ENCODE measurements around the gene DENND4A.
A peak's percentile ranks its signal among the peaks of the same experiment; 100 is the strongest.
"Not testable (repeated sequence)": the region's sequence is repeated elsewhere in the genome, so short reads cannot be mapped to it uniquely, and the experiment has no call there.

Gene DENND4A

DNA sequence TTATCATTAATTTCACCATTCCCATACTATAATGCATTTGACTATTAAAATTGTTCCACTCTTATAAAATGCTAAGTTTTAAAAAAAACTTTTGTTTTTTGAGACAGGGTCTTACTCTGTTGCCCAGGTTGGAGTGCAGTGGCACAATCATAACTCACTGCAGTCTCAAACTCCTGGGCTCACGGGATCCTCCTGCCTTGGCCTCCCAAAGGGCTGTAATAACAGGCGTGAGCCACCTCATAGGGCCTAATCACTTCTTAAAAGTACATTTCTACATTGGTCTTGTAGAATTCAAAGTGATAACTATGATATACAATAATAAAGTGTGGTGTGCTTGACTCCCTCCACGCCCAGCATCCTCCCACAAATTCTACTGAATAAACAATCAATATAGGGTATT is 3.0 kb downstream of the DENND4A start:
- DNase-seq (ENCODE audit: low read depth) = no peak

DNA sequence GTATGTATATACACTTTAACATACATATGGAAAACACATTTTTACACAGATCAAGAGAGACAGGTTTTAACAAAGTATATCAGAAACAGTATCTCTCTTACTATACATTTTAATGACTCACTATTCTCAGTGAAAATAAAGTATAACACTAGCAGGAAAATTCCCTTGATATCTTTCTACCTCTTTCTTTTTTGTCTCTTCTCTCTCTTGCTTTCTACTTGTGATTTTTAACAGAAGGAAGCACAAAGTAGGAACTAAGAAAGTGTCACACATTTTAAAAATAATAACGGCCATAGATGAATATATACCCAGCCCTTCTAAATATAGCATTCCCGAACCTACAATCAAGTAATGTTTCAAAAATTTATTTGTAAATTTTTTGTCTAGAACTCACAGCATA is 4.8 kb downstream of the DENND4A start:
- peak; percentile 6 for DNase-seq (ENCODE audit: low read depth)

DNA sequence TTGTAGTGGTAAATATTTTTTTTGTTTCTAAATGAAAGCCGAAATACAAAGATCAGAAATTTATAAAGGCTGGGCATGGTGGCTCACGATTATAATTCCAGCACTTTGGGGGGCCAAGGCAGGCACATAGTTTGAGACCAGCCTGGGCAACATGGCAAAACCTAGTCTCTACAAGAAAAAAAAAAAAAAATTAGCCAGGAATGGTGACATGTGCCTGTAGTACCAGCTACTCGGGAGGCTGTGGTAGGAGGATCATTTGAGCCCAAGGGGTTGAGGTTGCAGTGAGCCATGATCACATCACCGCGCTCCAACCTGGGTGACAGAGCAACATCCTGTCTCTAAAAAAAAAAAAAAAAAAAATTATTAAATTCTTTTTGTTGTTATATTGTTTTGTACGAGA is 6.9 kb downstream of the DENND4A start:
- peak; percentile 40 for DNase-seq (ENCODE audit: low read depth)

DNA sequence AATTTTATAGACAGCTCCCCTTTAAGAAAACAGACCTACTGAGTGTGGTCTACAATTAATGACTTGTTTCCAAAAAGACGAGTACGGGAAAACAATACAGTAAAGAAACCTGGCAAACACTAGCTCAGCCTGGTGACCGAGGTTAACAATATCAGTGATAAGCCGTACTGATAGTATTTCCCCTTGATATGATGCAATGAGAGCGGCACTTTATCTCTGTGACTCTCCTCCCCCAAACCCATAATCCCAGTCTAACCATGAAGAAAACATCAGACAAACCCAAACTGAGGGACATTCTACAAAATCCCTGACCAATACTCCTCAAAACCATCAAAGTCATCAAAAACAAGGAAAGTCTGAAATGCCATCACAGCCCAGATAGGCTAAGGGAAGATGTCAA is 8.2 kb downstream of the DENND4A start:
- no peak for DNase-seq (ENCODE audit: low read depth)

DNA sequence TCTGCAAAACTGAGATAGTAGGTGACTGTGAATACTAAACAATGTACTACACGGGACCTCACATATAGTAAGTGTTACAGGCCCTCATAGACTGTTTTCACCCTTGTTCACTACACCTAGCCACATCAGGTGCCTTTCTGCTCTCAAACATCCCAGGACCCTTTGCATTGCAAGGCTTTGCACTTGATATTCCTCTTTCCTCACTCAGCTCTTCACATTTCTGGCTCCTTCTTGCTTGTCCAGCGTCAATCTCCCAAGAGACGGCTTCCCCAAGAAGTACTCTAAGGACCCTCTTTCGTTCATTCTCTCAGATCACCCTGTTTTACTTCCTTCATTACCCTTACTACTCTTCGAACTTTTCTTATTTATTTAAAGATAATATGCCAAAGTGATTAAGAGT is 10.0 kb downstream of the DENND4A start:
- no peak for DNase-seq (ENCODE audit: low read depth)

DNA sequence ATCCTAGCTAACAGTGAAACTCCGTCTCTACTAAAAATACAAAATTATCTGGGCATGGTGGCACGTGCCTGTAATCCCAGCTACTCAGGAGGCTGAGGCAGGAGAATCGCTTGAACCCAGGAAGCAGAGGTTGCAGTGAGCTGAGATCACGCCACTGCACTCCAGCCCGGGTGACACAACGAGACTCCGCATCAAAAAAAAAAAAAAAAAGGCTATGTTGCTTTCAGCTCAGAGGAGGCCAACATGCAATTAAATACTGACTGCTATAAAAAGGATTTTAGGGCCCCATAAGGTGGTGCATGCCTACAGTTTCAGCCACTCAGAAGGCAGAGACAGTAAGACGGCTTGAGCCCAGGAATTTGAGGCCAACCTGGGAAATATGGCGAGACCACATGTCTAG is 13.4 kb downstream of the DENND4A start:
- DNase-seq (ENCODE audit: low read depth) = not testable (repeated sequence)

DNA sequence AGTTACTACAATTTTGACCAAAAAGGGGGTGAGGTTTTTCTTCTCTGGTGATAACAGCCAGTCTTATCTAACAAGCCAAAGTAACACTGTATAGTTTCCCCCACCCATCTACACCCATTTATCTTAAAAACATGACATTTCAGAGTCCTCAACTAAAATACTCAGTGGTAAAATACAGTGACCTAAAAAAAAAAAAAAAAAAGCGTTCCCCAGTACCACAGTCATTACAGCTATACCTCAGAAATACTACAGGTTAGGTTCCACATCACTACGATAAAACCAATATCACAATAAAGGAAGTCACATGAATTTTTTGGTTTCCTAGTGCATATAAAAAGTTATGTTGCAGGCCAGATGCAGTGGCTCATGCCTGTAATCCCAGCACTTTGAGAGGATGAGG is 13.8 kb downstream of the DENND4A start:
- DNase-seq (ENCODE audit: low read depth) = no peak

DNA sequence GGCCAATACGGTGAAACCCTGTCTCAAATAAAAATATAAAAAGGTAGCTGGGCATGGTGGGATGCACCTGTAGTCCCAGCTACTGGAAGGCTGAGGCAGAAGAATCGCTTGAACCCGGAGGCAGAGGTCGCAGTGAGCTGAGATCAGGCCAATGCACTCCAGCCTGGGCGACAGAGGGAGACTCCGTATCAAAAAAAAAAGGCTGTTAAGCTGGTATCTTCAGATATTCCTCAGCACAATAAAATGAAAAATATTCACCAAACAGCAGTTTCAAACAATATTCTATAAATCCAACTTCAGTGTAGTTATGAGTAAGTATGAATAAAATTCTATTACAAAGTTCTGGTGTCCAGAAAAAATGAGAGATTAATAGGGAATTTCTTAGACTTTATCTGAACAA is 14.2 kb downstream of the DENND4A start:
- DNase-seq (ENCODE audit: low read depth) = no peak

DNA sequence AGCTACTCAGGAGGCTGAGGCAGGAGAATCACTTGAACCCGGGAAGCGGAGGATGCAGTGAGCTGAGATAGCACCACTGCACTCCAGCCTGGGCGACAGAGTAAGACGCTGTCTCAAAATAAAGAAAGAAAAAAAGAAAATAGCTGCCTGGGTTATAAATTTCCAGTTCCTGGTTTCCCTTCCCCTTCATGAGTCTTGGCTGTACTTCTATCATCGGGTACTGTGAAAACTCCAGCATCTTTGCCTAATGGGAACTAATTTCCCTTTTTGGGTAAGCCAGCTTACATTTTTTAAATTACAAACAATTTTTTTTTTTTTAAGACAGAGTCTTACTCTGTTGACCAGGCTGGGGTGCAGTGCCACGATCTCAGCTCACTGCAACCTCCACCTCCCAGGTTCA is 15.0 kb downstream of the DENND4A start:
- no peak for DNase-seq (ENCODE audit: low read depth)

DNA sequence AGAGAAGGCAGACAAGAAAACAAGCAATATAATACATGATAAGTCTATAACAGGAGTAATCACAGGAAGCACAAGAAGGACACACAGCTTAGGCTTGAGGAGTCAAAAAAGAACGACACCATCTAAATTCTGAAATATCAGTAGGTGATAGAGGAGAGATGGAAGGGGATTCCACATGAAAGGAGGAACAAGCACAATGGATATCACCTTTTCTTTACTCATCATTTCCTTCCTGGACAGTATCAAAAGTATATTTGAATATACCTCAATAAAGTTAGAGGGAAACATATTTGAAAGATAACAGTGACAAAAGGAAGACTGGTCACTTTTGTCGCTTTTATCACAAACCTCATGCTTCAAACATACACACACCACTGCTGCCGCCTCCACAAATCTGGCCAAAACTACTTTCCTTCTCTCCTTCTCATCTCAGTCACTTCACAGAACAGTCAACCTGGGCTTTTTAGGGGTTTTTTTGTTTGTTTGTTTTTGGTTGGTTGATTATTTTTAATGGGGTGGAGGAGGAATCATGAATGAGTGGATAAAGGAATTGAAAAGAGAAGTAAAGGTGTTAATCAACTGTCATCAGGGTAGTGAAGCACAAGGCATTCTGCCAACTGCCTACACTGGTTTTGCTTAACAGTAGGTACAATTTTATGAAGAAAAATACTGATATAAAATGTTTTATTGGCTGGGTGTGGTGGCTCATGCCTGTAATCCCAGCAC is 18.5 kb downstream of the DENND4A start:
- DNase-seq (ENCODE audit: low read depth) = no peak

DNA sequence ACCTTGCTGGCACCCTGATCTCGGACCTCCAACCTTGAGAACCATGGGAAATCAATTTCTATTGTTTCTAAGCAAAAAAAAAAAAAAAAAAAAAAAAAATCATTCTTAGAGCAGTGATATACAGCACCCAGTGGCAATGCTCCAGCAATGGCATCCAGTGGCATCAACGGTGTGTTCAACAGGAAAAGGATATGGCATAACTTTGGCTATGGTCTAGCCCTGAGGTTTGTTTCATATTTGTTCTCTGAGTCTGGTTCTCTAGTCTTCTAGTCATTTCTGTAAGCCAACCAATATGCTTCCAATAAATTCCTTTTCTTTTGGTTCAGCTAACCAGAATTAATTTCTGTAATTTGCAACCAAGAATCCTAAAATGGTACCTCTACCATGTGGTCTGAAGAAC is 19.2 kb downstream of the DENND4A start:
- no peak for DNase-seq (ENCODE audit: low read depth)

DNA sequence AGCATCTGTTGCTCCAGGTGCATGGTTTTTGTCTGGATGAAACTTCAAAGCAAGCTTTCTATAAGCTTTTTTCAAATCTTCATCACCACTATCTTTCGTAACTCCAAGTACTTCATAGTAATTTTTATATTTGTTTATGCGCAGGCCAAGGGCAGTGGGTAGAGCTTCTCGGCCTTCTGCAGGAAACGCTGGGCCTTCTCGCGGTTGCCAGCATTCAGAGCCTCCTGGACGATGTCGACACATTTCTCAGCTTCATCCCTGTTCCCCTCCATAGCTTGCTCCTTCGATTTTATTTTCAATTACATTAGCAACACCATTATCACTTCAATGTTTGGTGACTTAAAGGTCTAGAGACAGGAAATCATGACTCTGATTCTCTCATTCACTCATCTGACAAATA is 20.2 kb downstream of the DENND4A start:
- no peak for DNase-seq (ENCODE audit: low read depth)

DNA sequence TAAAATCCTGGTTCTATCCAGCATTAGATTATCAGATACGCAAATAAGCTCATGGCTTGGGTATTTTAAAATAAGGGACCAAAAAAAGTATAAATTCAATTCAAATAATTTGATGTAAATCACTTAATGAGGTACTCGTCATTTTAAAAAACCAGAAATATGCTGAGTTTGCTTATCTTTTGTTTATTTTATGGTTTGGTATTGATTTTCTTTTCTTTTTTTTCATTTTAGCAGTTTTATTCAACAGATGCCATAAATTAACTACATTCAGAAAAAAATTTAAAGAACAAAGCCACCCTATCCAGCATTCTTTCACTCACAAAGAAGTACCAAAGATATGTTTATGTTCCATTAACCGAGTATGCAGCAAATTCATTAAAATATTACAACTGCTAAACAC is 22.6 kb downstream of the DENND4A start:
- no peak for DNase-seq (ENCODE audit: low read depth)

DNA sequence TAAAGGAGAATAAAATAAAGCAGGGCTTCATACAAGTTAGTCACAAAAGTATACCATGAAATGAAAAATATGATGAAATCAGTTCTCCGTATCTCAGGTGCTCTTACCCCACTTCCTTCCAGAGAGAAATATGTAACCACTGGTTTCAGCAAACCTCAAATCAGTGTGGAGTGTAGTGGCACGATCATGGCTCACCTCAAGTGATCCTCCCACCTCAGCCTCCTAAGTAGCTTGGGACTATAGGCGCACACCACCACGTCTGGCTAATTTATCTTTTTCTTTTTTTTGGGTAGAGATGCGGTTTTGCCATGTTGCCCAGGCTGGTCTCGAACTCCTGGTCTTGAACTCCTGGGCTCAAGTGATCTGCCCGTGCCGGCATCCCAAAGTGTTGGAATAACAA is 24.2 kb downstream of the DENND4A start:
- DNase-seq (ENCODE audit: low read depth) = no peak

DNA sequence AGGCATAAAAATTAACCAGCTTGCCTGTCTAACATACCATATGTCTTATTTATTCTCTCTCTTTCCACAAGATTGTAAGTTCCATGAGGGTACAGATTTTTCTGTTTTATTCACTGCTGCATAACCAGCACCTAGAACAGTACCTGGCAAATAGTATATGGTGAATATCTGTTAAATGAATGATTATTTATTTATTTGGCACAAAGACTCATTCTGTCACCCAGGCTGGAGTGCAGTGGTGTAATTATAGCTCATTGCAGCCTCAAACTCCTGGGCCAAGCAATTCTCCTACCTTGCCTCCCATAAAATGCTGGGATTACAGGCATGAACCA is 24.9 kb downstream of the DENND4A start:
- DNase-seq (ENCODE audit: low read depth) = no peak

DNA sequence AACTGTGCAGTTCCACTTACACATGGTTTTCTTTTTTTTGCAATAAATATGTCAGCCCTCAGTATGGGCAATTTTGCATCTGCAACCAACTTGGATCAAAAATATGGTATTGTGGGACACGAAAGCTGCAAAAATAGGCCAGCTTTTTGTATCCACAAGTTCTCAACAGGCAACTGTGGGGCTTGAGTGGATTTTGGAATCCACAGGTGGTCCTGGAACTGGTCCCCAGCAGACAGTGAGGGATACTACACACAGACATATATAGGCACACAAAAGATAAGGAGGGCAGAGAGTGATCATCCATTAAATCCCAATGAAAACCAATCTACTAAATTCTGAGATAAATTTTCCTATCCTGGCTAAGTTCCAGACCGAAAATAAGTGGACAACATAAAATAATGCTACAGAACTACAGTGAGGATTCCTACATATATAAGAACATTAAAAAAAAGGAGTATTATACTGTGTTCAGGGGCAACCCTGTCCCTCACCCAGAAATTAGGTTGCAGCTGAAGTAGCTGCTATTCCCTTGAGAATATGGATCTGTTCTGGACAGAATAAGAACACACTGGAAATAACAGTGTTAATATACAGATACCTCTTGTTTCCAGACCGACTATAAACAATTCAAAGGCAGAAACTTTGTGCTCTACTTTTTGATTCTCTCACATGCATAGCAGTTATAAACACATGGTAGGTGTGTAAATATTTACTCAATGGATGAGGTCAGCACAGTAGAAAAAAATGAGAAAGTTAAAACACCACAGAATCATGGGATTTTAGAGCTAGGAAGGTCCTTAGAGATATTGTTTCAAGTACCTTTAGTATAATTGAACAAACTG is 25.4 kb downstream of the DENND4A start:
- peak; percentile 30 for DNase-seq (ENCODE audit: low read depth)

DNA sequence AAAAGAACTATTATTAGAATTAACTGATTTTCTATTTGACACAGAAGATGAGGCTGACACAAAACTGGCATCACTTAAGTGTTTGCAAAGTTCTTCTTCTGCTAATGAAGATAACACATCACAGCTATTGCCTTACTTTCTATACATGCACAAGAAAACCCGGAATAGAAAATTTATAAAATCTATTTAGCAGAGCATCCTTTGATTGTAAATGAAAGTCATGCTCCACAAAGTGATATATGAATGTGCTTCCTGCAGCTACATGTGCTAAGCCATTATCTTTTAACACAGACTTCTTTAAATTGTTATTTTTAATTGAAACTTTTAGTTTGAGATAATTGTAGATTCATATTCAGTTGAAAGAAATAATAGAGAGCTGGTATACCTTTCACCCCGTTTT is 27.0 kb downstream of the DENND4A start:
- DNase-seq (ENCODE audit: low read depth) = no peak

DNA sequence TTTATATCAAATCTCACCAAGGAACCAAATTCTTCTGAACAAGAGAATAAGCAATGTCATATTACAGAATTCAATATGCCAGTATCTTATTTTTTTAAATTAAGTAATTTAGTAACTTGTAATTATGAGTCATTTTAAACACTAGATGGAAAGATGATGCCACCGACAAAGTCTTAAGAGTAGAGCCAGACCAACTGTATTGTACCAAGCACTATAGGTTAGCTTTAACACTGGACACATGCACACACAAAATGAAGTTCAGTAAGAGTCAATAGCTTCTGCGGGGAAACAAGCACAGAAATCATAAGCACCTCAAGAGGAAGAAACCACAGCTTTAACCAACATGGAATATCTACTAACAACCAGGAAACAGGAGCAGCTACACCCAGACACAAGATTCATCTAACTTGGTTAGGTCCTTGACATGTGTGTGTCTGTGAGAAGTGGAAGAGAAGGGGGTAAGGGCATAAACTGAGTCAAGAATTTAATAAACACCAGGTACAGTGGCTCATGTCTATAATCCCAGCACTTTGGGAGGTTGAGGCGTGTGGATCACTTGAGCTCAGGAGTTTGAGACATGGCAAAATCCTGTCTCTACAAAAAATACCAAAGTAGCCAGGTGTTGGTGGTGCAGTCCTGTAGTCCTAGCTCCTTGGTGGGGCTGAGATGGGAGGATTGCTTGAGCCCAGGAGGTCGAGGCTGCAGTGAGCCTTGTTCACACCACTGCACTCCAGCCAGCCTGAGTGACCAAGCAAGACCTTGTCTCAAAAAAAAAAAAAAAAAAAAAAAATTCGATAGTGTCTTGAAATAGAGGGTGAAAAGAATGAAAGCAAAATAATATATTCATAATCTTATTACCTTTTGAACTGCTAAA is 28.9 kb downstream of the DENND4A start:
- no peak for DNase-seq (ENCODE audit: low read depth)

DNA sequence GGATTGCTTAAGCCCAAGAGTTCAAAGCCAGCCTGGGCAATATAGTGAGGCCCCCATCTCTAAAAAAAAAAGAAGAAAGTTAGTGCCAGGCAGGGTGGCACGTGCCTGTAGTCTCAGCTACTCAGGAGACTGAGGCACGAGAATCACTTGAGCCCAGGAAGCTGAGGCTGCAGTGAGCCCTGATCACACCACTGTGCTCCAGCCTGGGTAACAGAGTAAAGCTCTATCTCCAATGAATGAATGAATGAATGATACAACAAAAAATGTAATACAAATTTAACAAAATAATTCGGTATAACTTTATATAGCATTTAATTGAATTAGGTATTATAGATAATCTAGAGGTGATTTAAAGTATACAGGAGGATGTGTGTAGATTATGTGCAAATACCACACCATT is 29.7 kb downstream of the DENND4A start:
- DNase-seq (ENCODE audit: low read depth) = no peak

DNA sequence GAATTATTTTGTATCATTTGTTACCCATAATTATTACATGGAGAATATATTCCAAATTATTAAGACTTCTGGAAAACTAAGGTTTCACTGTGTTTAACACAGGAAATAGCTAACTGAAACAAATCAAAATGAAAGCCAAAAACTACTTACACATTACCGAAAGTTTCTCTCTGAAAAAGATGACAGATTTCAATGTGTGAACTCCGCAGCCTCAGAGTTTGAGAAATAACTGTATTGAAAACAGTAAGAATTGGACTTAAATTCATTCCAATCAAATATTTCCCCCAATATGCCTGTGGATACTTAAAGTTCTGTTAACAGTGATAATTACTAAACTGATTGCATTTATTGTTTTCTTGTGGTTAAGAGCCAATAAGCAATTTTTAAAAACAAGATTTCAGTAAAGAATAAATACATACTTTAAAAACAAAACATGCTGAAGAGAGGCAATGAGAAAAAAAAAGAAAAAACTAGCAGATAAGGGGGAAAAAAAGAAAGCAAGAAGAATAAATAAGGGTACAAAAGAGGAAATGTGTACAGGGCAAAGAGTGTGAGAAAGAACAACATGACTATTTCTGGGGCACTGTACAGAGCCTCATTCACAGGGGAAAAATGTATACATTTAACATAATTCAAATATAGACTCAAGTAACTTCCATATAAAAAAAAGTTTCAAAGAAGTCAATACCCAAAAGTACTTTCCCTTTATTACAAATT is 30.7 kb downstream of the DENND4A start:
- DNase-seq (ENCODE audit: low read depth) = no peak

DNA sequence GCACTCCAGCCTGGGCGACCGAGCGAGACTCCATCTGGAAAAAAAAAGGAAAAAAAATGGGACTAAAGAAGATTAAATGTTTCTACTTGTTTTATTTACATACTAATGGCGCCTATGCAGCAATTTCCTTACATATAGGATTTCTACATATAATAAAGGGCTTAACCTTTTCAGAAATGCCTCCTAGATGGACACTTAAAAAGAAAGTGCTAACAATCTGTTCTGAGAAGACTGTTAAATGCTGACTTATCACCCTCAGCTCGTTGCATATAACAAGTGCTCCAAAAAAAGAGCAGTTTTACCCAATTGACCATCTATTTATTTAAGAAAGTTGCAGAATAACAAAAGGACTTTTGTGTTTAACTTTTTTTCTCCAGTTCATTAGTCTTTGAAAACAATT is 32.7 kb downstream of the DENND4A start:
- DNase-seq (ENCODE audit: low read depth) = no peak

DNA sequence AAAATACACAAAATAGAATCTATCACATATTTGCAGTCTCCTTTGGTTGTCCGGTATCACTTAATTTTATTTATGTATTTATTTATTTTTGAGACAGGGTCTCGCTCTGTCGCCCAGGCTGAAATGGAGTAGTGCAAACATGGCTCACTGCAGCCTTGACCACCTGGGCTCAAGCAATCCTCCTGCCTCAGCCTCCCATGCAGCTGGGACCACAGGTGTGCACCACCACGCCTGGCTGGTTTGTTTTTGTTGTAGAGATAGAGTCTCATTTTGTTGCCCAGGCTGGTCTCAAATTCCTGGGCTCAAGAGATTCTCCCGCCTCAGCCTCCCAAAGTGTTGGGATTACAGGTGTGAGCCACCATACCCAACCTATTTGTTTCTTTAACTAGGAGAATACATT is 33.9 kb downstream of the DENND4A start:
- no peak for DNase-seq (ENCODE audit: low read depth)
